Measurements from ENCODE around the gene IL17B. TPM values are rescaled to one million over a fixed set of nuclear protein-coding genes. Genes with fewer than 3 reads are reported as not detected.

IL17B gene
- total RNA-seq, 1 experiment from 2014 or later, result not detected

GRCh38 chr5:149410721-149411432 is 31.8 kb upstream of the IL17B start:
- H3K9me3 Mint-ChIP-seq, result no peaks in the 10 kb centered on the region
- Histone ChIP-seq H3T11ph (ENCODE audit: low read length) (no peak overlapping the region), H3K56ac (ENCODE audit: insufficient read length, low read depth, low read length) (no peak overlapping the region), H3K79me1 (ENCODE audit: insufficient read depth, low read depth, low read length, poor library complexity, severe bottlenecking) (no peaks in the 10 kb centered on the region), H3K23me2 (ENCODE audit: insufficient read length, low read depth, low read length, poor library complexity, severe bottlenecking) (no peaks in the 10 kb centered on the region), H3K9ac (ENCODE audit: extremely low read depth, insufficient read length, low read length) (no peak overlapping the region), H3K4me2 (ENCODE audit: insufficient read depth, insufficient read length, low read length) (no peak overlapping the region), H4K91ac (ENCODE audit: insufficient read length, low read depth, low read length) (no peak overlapping the region), H2AFZ (ENCODE audit: low read length) (no peak overlapping the region), H3K4me1 (ENCODE audit: insufficient read depth, low read length) (no peaks in the 10 kb centered on the region; the same call in 1 of the 2 replicates), H2BK12ac (ENCODE audit: insufficient read length, low read depth, low read length) (no peak overlapping the region), H4K5ac (ENCODE audit: insufficient read length, low read depth, low read length) (no peak overlapping the region), H3K23ac (ENCODE audit: insufficient read length, low read depth, low read length) (no peak overlapping the region), H3K27me3 (ENCODE audit: insufficient read depth, low read length) (no peaks in the 10 kb centered on the region), H4K8ac (replicated peaks; ENCODE audit: insufficient read length, low read depth, low read length) (no peak overlapping the region), H4K20me1 (ENCODE audit: control insufficient read depth, insufficient read depth, insufficient read length) (no peaks in the 10 kb centered on the region), H2BK15ac (ENCODE audit: low read depth, low read length) (no peak overlapping the region), H3K79me2 (ENCODE audit: insufficient read depth, low read length) (no peaks in the 10 kb centered on the region), H3K14ac (ENCODE audit: insufficient read depth, low read length) (no peak overlapping the region), H2BK5ac (ENCODE audit: insufficient read length, low read length) (no peak overlapping the region), H3K9me3 (ENCODE audit: control insufficient read depth, low read depth, low read length) (no peaks in the 10 kb centered on the region), H2BK20ac (ENCODE audit: low read depth, low read length, poor library complexity, severe bottlenecking) (no peak overlapping the region), H3K4ac (ENCODE audit: low read depth, low read length) (no peak overlapping the region), H3K27ac (ENCODE audit: insufficient read length, low read depth, low read length) (no peak overlapping the region), H2AK5ac (ENCODE audit: insufficient read length, low read length) (no peak overlapping the region), H2BK120ac (ENCODE audit: low read depth, low read length, poor library complexity, severe bottlenecking) (no peak overlapping the region), H3K18ac (ENCODE audit: insufficient read length, low read depth, low read length) (no peak overlapping the region)
- WGBS (ENCODE audit: extremely low coverage, insufficient read length, low lambda C conversion rate), result no CpG with 5 or more reads among the region's 15 CpGs
- DNase-seq, result no peak
- H3K4me1 Mint-ChIP-seq, result peaks cover 20 to 31% of the 10 kb centered on the region in 2 experiments
- H3K27ac Mint-ChIP-seq, result no peak overlapping the region
- no peak for TF ChIP-seq CTCF (conservative IDR thresholded peaks at IDR 0.05)
- no peaks in the 10 kb centered on the region for H3K36me3 Mint-ChIP-seq (ENCODE audit: insufficient read depth in 1 of 3, low read depth in 3 of 3)
- no peak overlapping the region for H3K4me3 Mint-ChIP-seq
- H3K27me3 Mint-ChIP-seq (ENCODE audit: low read depth), result no peaks in the 10 kb centered on the region

All from H9 (cell line).